ENCODE data around the gene UROD.

GRCh38 chr1:45044916-45045315 lies 32.9 kb downstream of the UROD start:
- TF ChIP-seq YY1 (IDR thresholded peaks at IDR 0.05; ENCODE audit: insufficient read depth, insufficient read length) (no peak), SUZ12 (IDR thresholded peaks at IDR 0.05; ENCODE audit: extremely low read depth, insufficient read depth, insufficient read length) (no peak), ZNF274 (IDR thresholded peaks at IDR 0.05; ENCODE audit: low read depth, low read length) (no peak)
